ENCODE results near the gene SCIMP. TPM values are rescaled to one million over a fixed set of nuclear protein-coding genes. Genes with fewer than 3 reads are reported as not detected.
"Not testable (repeated sequence)": the region's sequence is repeated elsewhere in the genome, so short reads cannot be mapped to it uniquely, and the experiment has no call there.

The SCIMP gene
- total RNA-seq, 4 donors from 2014 or later: 0.59 to 1.0 TPM; not detected in 2

- H3K9me3 ChIP-seq: no peaks in the 10 kb centered on the region
- intact Hi-C loops (cut with DNase I): no loop called here
- no peak overlapping the region for H3K27ac ChIP-seq
- WGBS, 2 donors: 61 to 62% methylated on average over 22 of the region's 22 CpGs
- H3K4me1 ChIP-seq: no peaks in the 10 kb centered on the region
- TF ChIP-seq CTCF (IDR thresholded peaks at IDR 0.05) (no peak), POLR2A (IDR thresholded peaks at IDR 0.05) (no peak)
- no peak for DNase-seq
- H3K36me3 ChIP-seq: no peaks in the 10 kb centered on the region
- H3K4me3 ChIP-seq (replicated peaks in 1 of 3): no peak overlapping the region
- no peaks in the 10 kb centered on the region for H3K27me3 ChIP-seq
These were observed 14.3 kb upstream of the SCIMP start for GRCh38 chr17:5248821-5249479.

GRCh38 chr17:5247621-5248020, 13.0 kb upstream of the SCIMP start:
- H3K27ac ChIP-seq: no peak overlapping the region
- H3K36me3 ChIP-seq: no peaks in the 10 kb centered on the region
- DNase-seq: no peak
- H3K27me3 ChIP-seq: no peaks in the 10 kb centered on the region
- no peak overlapping the region for H3K4me3 ChIP-seq (replicated peaks in 1 of 3)
- intact Hi-C loops (cut with DNase I): no loop called here
- 89 to 93% methylated on average over 8 of the region's 8 CpGs for WGBS, 2 donors
- H3K9me3 ChIP-seq: no peaks in the 10 kb centered on the region
- TF ChIP-seq CTCF (IDR thresholded peaks at IDR 0.05): no peak
- TF ChIP-seq POLR2A (IDR thresholded peaks at IDR 0.05): no peak
- no peaks in the 10 kb centered on the region for H3K4me1 ChIP-seq

DNA sequence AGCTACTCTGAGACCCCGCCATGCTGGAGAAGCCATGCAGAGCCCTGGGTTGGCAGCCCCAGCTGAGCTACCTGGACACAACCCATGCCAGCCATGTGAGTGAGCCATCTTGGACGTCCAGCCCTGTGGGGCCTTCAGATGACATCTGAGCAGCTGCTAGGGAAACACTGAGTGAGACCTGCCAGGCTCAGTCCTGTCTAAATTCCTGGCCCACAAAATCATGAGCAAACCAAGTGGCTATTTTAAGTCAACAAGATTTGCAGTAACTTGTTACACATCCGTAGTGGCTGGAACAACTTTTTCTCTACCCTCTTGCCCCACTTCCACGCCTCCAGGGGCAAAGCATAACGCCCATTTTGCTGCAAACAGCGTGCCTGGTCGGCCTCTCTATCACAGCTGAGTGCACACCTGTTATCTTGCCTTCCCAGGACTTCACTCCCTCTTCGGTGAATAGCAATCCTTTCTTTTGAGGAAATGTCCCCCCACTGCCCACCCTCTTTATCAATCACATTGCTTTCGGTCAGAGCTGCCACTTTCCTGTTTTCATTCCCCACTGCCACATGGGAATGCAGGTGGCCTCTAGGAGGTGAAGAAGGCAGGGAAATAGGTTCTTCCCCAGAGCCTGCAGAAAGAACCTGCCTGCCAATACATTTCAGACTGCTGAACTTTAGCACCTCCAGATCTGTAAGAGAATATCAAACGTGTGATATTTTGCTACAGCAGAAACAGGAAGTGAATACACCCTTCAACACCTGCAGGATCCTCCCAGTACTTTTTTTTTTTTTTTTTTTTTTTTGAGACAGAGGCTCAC, 7.4 kb upstream of the SCIMP start:
- no peak overlapping the region for H3K4me3 ChIP-seq (replicated peaks in 1 of 3)
- no peaks in the 10 kb centered on the region for H3K9me3 ChIP-seq
- WGBS, 2 donors: 28 to 43% methylated on average over 9 to 10 of the region's 10 CpGs
- H3K27ac ChIP-seq: no peak overlapping the region
- peaks cover 0 to 7% of the 10 kb centered on the region in 2 donors for H3K4me1 ChIP-seq
- peak in 1 of 2 donors; percentile 9 for DNase-seq
- TF ChIP-seq CTCF (IDR thresholded peaks at IDR 0.05): no peak
- TF ChIP-seq POLR2A (IDR thresholded peaks at IDR 0.05): no peak
- no peaks in the 10 kb centered on the region for H3K27me3 ChIP-seq
- H3K36me3 ChIP-seq: no peaks in the 10 kb centered on the region
- intact Hi-C loops (cut with DNase I): no loop called here

DNA sequence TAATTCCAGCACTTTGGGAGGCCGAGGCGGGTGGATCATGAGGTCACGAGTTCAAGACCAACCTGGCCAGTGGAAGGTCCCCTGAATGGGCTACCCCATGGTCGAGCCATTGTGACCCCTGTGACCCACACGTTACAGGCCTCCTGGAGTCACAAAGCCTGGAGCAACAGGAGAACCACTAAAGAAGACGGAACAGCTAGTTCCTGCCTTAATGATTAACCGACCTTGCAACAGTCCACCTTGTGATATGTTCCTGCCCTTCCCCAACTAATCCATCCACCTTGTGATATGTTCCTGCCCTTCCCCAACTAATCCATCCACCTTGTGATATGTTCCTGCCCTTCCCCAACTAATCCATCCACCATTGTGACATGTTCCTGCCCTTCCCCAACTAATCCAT, 5.1 kb upstream of the SCIMP start:
- H3K27ac ChIP-seq; intact Hi-C loops (cut with DNase I); H3K9me3 ChIP-seq; DNase-seq; H3K36me3 ChIP-seq; H3K4me1 ChIP-seq; H3K4me3 ChIP-seq (replicated peaks in 1 of 3); H3K27me3 ChIP-seq: not testable (repeated sequence)
- WGBS, 2 donors: 83 to 90% methylated on average over 7 of the region's 7 CpGs

DNA sequence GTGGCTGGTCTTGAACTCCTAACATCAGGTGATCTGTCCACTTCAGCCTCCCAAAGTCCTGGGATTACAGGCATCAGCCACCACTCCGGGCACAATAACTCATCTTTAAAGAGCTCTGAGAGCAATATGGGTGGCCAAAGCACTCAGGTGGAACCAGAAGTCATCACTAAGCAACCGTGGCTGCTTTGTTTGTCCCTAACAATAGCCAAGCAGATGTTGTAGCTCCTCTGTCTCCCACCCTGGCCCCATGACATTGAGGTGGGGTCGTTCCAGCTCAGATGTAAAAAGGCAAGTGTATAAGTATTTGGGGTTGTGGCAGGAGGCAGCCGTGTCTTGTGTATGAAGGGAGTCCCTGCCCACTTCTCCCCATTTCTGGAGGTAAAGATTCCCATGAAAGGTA, 3.7 kb upstream of the SCIMP start:
- Histone ChIP-seq H3K36me3 (no peaks in the 10 kb centered on the region), H3K9me3 (no peaks in the 10 kb centered on the region), H3K27me3 (no peaks in the 10 kb centered on the region), H3K4me1 (peaks cover 0 to 7% of the 10 kb centered on the region in 2 donors), H3K4me3 (replicated peaks in 1 of 3) (no peak overlapping the region), H3K27ac (no peak overlapping the region)
- DNase-seq: no peak
- 39 to 43% methylated on average over 4 of the region's 4 CpGs for WGBS, 2 donors
- intact Hi-C loops (cut with DNase I): no loop called here
- no peak for TF ChIP-seq CTCF (IDR thresholded peaks at IDR 0.05)
- TF ChIP-seq POLR2A (IDR thresholded peaks at IDR 0.05): no peak

Measured in thyroid gland (tissue), 4 donors.